GM12878 (cell line): ENCODE data around the gene SPOP. TPM values are rescaled to one million over a fixed set of nuclear protein-coding genes. Genes with fewer than 3 reads are reported as not detected.

ENCODE experiments used
- ATAC-seq: fragments of 200-7000 bp; cut with Tn5 transposase; 3 replicates; pipeline ENCODE4 v1.9.1; 2020; ENCODE audit warnings: mild to moderate bottlenecking, moderate library complexity
- BruUV-seq: library from RNA; stranded (reverse); fragments of 400-500 nt; replicated peaks from 2 replicates; lab custom pipeline; 2021; lab: Mats Ljungman, UMichigan
- CTCF ChIA-PET: fragments of 300-600 bp; sonication (Branson Sonifier 250); formaldehyde crosslinking; extraction: SDS; loops from one replicate; lab custom pipeline; 2021; ENCODE audit warnings: inconsistent platforms; lab: Yijun Ruan, JAX
- POLR2A ChIA-PET: fragments of 350-600 bp; formaldehyde crosslinking; extraction: SDS; loops from one replicate; lab custom pipeline; 2021; ENCODE audit warnings: inconsistent platforms; lab: Charles Lee
- RAD21 ChIA-PET: fragments of 300-600 bp; sonication (Branson Sonifier 250); formaldehyde crosslinking; loops from one replicate; lab custom pipeline; 2023; ENCODE audit warnings: antibody characterized with exemption; ENCODE audit not compliant: unreplicated experiment; lab: Charles Lee
- SMC1A ChIA-PET: fragments of 300-600 bp; sonication (Branson Sonifier 250); formaldehyde crosslinking; loops from one replicate; lab custom pipeline; 2023; ENCODE audit not compliant: unreplicated experiment, uncharacterized antibody; lab: Charles Lee
- DNase-seq: peaks from one replicate; pipeline ENCODE4 v3.0.0-alpha.2; 2011; ENCODE audit warnings: low read depth, low spot score
- FAIRE-seq: peaks from 3 replicates; lab custom pipeline; 2011; peaks lifted over from hg19 to GRCh38; lab: Jason Lieb, UNC
- H2AFZ ChIP-seq: 2 replicates; pipeline ENCODE4 v1.6.0; 2011; ENCODE audit warnings: low read depth, low read length, control low read depth; ENCODE audit not compliant: control insufficient read depth
- H3K27ac ChIP-seq: 2 replicates; pipeline ENCODE4 v1.5.1; 2011; ENCODE audit warnings: control low read depth; ENCODE audit not compliant: control insufficient read depth, insufficient read depth
- H3K27me3 ChIP-seq, 2 experiments: replicated peaks in 1 of 2; 2 replicates each; pipeline versions ENCODE4 v1.6.0 to v1.6.1; 2011; ENCODE audit warnings: low read length in 1 of 2; ENCODE audit not compliant: control insufficient read depth in 2 of 2, insufficient read depth in 2 of 2
- H3K36me3 ChIP-seq, 2 experiments: 2 replicates each; pipeline ENCODE4 v1.5.1; 2011; ENCODE audit warnings: low read length in 1 of 2; ENCODE audit not compliant: control insufficient read depth in 2 of 2, insufficient read depth in 2 of 2
- H3K4me1 ChIP-seq: 2 replicates; pipeline ENCODE4 v1.6.1; 2011; ENCODE audit warnings: mild to moderate bottlenecking, low read length, moderate library complexity, mixed read lengths; ENCODE audit not compliant: control insufficient read depth, insufficient read depth
- H3K4me2 ChIP-seq: 2 replicates; pipeline ENCODE4 v1.6.0; 2011; ENCODE audit warnings: control low read depth; ENCODE audit not compliant: control insufficient read depth, insufficient read depth
- H3K4me3 ChIP-seq: fragments of 200-600 bp; sonication (generic); 2 replicates; pipeline ENCODE4 v1.5.1; 2016
- H3K79me2 ChIP-seq: 2 replicates; pipeline ENCODE4 v1.6.0; 2011; ENCODE audit warnings: low read length; ENCODE audit not compliant: control insufficient read depth, insufficient read depth
- H3K9ac ChIP-seq: 2 replicates; pipeline ENCODE4 v1.8.0; 2011; ENCODE audit warnings: low read length, control low read depth, mixed read lengths; ENCODE audit not compliant: control insufficient read depth, insufficient read depth
- H3K9me3 ChIP-seq: replicated peaks from 3 replicates; pipeline ENCODE4 v1.5.1; 2011; ENCODE audit warnings: mild to moderate bottlenecking, low read length; ENCODE audit not compliant: control insufficient read depth, insufficient read depth
- H4K20me1 ChIP-seq: 2 replicates; pipeline ENCODE4 v1.6.0; 2011; ENCODE audit not compliant: control insufficient read depth, insufficient read depth
- CHD1 ChIP-seq: IDR thresholded peaks from 2 replicates; pipeline ENCODE4 v1.6.1; 2012; ENCODE audit warnings: low read depth, low read length, improper control_type of control experiment
- FOXM1 ChIP-seq: IDR thresholded peaks from 2 replicates; pipeline ENCODE4 v1.6.1; 2012; ENCODE audit warnings: low read depth, mild to moderate bottlenecking, inconsistent platforms, low read length, moderate library complexity
- MXI1 ChIP-seq: fragments of 150-350 bp; IDR thresholded peaks from 2 replicates; pipeline ENCODE4 v1.6.1; 2011; ENCODE audit warnings: low read depth, mild to moderate bottlenecking, inconsistent platforms, low read length, improper control_type of control experiment
- PML ChIP-seq: IDR thresholded peaks from 2 replicates; pipeline ENCODE4 v1.6.1; 2012; ENCODE audit warnings: low read length, inconsistent platforms
- POLR2AphosphoS5 ChIP-seq: IDR thresholded peaks from 2 replicates; pipeline ENCODE4 v1.6.1; 2011; ENCODE audit warnings: mild to moderate bottlenecking, low read length, inconsistent platforms
- RFX5 ChIP-seq: IDR thresholded peaks from 2 replicates; pipeline ENCODE4 v1.6.1; 2011; ENCODE audit warnings: low read depth, low read length, improper control_type of control experiment
- RUNX3 ChIP-seq: IDR thresholded peaks from 2 replicates; pipeline ENCODE4 v1.6.1; 2012; ENCODE audit warnings: low read length, inconsistent platforms
- SP1 ChIP-seq: IDR thresholded peaks from one replicate; pipeline ENCODE4 v1.6.1; 2011; ENCODE audit warnings: low read depth, low read length
- TBL1XR1 ChIP-seq: IDR thresholded peaks from 2 replicates; pipeline ENCODE4 v1.6.1; 2012; ENCODE audit warnings: low read depth, low read length, improper control_type of control experiment
- TCF7 ChIP-seq: IDR thresholded peaks from 2 replicates; pipeline ENCODE4 v1.6.1; 2014; ENCODE audit warnings: antibody characterized with exemption, borderline replicate concordance
- ZNF217 ChIP-seq: fragments of 450-650 bp; IDR thresholded peaks from 2 replicates; pipeline ENCODE4 v1.6.1; 2017; ENCODE audit warnings: antibody characterized with exemption, mild to moderate bottlenecking
- WGBS: methylation state at CpG from one replicate; pipeline ENCODE4 v1.1.6; 2016; ENCODE audit warnings: low lambda C conversion rate; ENCODE audit not compliant: insufficient replicate concordance, insufficient coverage; ENCODE audit errors: missing lambda C conversion rate; 5-methylcytosine and 5-hydroxymethylcytosine counted together
- in situ Hi-C: fragments of 300-500 bp; cut with MboI; formaldehyde crosslinking; loops from 9 replicates; pipeline ENCODE4 v1.14.3; 2018; ENCODE audit warnings: mixed read lengths
- intact Hi-C: fragments of 100-400 bp; cut with micrococcal nuclease; formaldehyde crosslinking; loops from one replicate; pipeline ENCODE4 v1.14.2; 2022; ENCODE audit not compliant: unreplicated experiment
- polyA plus RNA-seq, 11 experiments: library from polyadenylated mRNA; depleted of rRNA in 4 of 11; unstranded in 6 of 11; stranded (reverse) in 5 of 11; fragments of >200 nt; fragmentation: Nextera tagmentation in 4 of 11; fragmentation: Illumina TruSeq in 1 of 11; extraction: Ambion mirVana in 4 of 11; extraction: Trizol in 1 of 11; gene quantifications; 1 replicate in 1 of 11; 2 replicates in 10 of 11; pipeline versions ENCODE4 v1.2.1 to v1.2.3, GENCODE V29; 2011 to 2016; ENCODE audit warnings: inconsistent platforms in 2 of 11, missing spikeins in 2 of 11, low read depth in 1 of 11
- total RNA-seq, 4 experiments: library from RNA; depleted of rRNA in 3 of 4; stranded (reverse); fragments of >200 nt in 3 of 4; fragmentation: Illumina TruSeq in 1 of 4; extraction: Trizol in 1 of 4; gene quantifications; 2 replicates each; pipeline versions ENCODE4 v1.2.1 to v1.2.3, GENCODE V29; 2013 to 2021
- TF ChIP-seq, protein P1 (sequence below): fragments of 450-650 bp; IDR thresholded peaks from 2 replicates; pipeline ENCODE4 v1.6.1; 2018; ENCODE audit warnings: mild to moderate bottlenecking, low read depth, moderate library complexity; ENCODE audit not compliant: partially characterized antibody
- TF ChIP-seq, protein P2 (sequence below): fragments of 150-350 bp; IDR thresholded peaks from 2 replicates; pipeline ENCODE4 v1.6.1; 2014; ENCODE audit warnings: mild to moderate bottlenecking, low read depth, low read length
- TF ChIP-seq, protein P3 (sequence below): IDR thresholded peaks from 2 replicates; pipeline ENCODE4 v1.6.1; 2012; ENCODE audit warnings: improper control_type of control experiment, low read depth, low read length; ENCODE audit not compliant: insufficient replicate concordance

The SPOP gene
- total and polyA plus RNA-seq, 10 of the 15 experiments (the other 5 are each of a cell fraction or from before 2014, with no cell fraction given), result 35.1 to 80.4 (median 44.7) TPM

DNA sequence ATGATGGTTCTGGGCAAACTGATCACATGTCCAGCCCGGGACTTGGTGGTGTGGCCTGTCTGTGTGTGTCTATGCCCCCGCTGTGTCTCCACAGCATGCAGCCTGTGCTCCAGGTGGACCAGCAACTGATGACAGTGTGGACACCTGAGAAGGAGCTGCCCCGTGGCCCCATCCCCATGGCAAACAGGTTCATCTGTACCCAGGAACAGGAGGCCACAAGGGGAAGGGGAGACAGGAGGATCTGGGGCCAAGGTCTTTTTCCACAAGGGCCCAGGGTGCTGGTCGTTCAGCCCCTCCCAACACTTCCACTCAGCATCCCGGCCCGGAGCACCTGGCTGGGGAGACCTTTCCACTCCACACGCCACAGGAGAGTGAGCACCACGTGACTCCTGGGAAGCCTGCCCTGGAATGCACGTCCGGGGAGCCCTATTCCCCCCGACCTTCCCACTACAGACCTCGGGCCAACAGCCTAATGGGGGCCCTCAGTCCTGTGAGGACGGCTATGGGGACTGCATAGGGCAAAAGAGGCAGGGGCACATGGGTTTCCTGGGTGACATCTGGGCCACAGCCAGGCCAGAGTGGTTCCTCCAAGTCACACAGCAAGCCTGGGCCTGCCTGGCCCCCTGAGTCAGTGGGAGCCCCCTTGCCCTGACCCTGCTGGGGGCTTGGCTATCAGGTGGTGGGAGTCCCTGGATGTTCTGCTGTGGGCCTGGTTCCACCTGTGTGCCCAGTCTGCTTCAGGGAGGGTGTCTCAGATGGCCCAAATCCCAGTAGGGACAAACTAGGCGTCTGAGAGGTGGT lies 123.0 kb downstream of the SPOP start:
- ChIA-PET CTCF (interaction anchor here (0.7 to 5.7 kb wide), 15 partner anchors 8 to 443 kb away, joined by 3 to 125 read pairs (median 17); no protein-coding TSS in a partner anchor), SMC1A (interaction anchor here (1.2 to 3.4 kb wide), 4 partner anchors 120 to 153 kb away, joined by 3 to 21 read pairs (median 9); no protein-coding TSS in a partner anchor), RAD21 (interaction anchor here (0.8 to 3.7 kb wide), 7 partner anchors 11 to 187 kb away, joined by 3 to 45 read pairs (median 10); partner anchors contain the start of gene PHB1), POLR2A (no interaction called here)
- intact Hi-C loops, result no loop called here
- WGBS, result 35% methylated on average over 13 of the region's 14 CpGs
- FAIRE-seq, result no peak
- Histone ChIP-seq H3K27ac (no peak overlapping the region), H3K79me2 (no peaks in the 10 kb centered on the region), H3K9me3 (no peaks in the 10 kb centered on the region), H2AFZ (no peak overlapping the region), H3K4me2 (no peak overlapping the region), H3K4me1 (peaks cover 4% of the 10 kb centered on the region; the same call in 1 of the 2 replicates), H3K4me3 (no peak overlapping the region), H3K9ac (no peak overlapping the region), H3K36me3 (no peaks in the 10 kb centered on the region), H4K20me1 (no peaks in the 10 kb centered on the region), H3K27me3 (no peaks in the 10 kb centered on the region)
- DNase-seq, result no peak
- in situ Hi-C loops, result loop anchor here (5.0 to 10.0 kb wide), 4 partner anchors 58 to 238 kb away; partner anchors contain the start of gene NGFR
- ATAC-seq, result no peak
- BruUV-seq, result no TSS peak
- TF ChIP-seq, protein P1, sequence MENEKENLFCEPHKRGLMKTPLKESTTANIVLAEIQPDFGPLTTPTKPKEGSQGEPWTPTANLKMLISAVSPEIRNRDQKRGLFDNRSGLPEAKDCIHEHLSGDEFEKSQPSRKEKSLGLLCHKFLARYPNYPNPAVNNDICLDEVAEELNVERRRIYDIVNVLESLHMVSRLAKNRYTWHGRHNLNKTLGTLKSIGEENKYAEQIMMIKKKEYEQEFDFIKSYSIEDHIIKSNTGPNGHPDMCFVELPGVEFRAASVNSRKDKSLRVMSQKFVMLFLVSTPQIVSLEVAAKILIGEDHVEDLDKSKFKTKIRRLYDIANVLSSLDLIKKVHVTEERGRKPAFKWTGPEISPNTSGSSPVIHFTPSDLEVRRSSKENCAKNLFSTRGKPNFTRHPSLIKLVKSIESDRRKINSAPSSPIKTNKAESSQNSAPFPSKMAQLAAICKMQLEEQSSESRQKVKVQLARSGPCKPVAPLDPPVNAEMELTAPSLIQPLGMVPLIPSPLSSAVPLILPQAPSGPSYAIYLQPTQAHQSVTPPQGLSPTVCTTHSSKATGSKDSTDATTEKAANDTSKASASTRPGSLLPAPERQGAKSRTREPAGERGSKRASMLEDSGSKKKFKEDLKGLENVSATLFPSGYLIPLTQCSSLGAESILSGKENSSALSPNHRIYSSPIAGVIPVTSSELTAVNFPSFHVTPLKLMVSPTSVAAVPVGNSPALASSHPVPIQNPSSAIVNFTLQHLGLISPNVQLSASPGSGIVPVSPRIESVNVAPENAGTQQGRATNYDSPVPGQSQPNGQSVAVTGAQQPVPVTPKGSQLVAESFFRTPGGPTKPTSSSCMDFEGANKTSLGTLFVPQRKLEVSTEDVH, result no peak
- TF ChIP-seq, protein P2, sequence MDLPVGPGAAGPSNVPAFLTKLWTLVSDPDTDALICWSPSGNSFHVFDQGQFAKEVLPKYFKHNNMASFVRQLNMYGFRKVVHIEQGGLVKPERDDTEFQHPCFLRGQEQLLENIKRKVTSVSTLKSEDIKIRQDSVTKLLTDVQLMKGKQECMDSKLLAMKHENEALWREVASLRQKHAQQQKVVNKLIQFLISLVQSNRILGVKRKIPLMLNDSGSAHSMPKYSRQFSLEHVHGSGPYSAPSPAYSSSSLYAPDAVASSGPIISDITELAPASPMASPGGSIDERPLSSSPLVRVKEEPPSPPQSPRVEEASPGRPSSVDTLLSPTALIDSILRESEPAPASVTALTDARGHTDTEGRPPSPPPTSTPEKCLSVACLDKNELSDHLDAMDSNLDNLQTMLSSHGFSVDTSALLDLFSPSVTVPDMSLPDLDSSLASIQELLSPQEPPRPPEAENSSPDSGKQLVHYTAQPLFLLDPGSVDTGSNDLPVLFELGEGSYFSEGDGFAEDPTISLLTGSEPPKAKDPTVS, result no peak
- TF ChIP-seq TCF7 (no peak), RFX5 (no peak), FOXM1 (no peak), POLR2AphosphoS5 (no peak), ZNF217 (no peak), SP1 (no peak), PML (no peak), MXI1 (no peak), RUNX3 (no peak), TBL1XR1 (no peak), CHD1 (no peak)
- TF ChIP-seq, protein P3, sequence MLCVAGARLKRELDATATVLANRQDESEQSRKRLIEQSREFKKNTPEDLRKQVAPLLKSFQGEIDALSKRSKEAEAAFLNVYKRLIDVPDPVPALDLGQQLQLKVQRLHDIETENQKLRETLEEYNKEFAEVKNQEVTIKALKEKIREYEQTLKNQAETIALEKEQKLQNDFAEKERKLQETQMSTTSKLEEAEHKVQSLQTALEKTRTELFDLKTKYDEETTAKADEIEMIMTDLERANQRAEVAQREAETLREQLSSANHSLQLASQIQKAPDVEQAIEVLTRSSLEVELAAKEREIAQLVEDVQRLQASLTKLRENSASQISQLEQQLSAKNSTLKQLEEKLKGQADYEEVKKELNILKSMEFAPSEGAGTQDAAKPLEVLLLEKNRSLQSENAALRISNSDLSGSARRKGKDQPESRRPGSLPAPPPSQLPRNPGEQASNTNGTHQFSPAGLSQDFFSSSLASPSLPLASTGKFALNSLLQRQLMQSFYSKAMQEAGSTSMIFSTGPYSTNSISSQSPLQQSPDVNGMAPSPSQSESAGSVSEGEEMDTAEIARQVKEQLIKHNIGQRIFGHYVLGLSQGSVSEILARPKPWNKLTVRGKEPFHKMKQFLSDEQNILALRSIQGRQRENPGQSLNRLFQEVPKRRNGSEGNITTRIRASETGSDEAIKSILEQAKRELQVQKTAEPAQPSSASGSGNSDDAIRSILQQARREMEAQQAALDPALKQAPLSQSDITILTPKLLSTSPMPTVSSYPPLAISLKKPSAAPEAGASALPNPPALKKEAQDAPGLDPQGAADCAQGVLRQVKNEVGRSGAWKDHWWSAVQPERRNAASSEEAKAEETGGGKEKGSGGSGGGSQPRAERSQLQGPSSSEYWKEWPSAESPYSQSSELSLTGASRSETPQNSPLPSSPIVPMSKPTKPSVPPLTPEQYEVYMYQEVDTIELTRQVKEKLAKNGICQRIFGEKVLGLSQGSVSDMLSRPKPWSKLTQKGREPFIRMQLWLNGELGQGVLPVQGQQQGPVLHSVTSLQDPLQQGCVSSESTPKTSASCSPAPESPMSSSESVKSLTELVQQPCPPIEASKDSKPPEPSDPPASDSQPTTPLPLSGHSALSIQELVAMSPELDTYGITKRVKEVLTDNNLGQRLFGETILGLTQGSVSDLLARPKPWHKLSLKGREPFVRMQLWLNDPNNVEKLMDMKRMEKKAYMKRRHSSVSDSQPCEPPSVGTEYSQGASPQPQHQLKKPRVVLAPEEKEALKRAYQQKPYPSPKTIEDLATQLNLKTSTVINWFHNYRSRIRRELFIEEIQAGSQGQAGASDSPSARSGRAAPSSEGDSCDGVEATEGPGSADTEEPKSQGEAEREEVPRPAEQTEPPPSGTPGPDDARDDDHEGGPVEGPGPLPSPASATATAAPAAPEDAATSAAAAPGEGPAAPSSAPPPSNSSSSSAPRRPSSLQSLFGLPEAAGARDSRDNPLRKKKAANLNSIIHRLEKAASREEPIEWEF, result no peak
